Activated T-cell treated with anti-CD3 and anti-CD28 coated beads for 24 hours (primary cell): ENCODE measurements around the gene TSKU.

Experiments used
- DNase-seq: peaks from one replicate; pipeline ENCODE4 v3.0.0-alpha.2; 2020; ENCODE audit warnings: low read depth

Gene TSKU, protein sequence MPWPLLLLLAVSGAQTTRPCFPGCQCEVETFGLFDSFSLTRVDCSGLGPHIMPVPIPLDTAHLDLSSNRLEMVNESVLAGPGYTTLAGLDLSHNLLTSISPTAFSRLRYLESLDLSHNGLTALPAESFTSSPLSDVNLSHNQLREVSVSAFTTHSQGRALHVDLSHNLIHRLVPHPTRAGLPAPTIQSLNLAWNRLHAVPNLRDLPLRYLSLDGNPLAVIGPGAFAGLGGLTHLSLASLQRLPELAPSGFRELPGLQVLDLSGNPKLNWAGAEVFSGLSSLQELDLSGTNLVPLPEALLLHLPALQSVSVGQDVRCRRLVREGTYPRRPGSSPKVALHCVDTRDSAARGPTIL

DNA sequence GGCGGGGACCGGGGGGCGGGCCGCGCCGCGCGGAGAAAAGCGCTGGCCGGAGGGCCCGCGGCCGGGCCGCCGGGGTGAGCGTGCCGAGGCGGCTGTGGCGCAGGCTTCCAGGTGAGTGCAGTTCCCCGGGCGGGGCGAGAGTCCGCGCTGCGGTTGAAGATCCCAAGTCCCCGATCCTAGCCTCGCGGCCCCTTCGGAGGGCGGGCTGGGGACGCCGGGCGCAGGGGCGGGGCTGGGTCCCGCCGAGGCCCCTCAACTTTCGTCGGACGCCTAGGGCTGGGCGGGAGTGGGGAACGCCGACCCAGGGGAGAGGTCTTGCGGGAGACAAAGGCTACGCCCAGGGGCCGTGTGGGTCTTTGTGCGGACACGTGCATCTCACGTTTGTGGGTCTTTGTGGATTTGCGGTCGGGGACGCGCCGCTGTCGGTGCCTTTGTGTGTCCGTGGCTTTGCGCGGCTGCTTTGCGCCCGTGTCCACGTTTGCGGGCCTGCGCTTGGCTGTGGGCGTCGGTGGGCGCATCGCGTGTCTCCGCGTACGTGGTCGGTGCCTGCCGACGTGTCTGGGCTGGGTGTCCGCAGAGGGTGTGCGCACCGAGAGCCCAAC lies at the start of gene TSKU:
Gene TSKU, plus strand, starts transcription at position 63 of the 602 bp plus-strand sequence. CDS start 12,261 bp downstream, outside the sequence.
- DNase-seq = no peak

DNA sequence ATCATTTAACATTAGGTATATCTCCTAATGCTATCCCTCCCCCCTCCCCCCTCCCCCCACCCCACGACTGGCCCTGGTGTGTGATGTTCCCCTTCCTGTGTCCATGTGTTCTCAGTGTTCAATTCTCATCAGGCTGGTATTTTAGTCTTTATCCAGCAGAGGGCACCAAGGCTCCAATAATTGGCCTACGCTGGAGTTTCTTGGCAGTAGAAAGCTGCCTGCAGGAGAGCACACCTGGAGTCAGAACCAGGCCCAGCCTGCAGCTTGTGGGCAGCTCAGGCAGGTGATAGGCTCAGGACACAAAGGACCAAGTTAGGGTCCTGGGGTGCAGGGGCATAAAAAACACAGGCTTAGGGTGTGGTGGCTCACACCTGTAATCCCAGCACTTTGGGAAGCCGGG lies 49.2 kb upstream of the TSKU start:
- peak; percentile 32 for DNase-seq

DNA sequence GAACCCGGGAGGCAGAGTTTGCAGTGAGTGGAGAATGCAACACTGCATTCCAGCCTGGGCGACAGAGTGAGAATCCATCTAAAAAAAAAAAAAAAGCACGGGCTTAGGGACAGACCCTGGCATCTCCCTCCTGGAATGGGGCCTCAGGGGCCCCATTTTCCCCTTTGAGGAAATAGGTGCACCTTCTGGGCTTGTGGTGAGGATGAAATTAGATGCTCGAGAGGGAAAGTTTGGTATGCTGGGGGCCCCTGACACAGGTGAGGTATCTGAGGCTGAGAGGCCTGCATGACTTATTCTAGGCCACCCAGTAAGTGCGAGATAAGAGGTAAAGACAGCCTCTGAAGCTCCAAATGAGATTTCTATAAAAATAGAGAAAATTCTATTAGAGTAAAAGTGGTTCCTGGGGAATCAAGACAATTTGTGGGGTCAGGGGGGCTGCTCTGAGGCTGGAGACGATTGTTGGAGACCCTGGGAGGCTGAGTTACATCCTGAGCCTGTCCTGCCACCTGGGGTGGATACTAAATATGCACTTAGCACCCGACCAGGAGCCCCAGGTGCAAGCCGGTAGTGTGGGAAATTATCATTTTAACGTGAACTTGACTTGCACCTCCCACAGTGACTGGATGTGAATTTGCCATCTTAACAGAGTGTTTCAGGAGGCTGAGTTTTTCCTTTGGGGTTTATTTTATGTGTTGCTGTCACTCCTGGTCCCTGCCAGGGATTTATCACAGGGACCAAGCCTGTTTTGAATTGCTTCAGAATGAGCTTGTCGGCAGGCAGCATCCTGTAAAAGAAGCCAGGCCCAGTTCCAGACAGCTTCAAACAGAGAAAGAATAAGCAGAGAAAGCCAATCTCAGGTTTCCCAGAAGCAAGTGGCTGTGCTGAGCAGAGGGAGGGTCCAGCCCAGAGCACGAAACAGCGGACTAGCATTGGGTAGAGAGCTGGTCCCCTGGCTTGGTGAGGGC lies 48.4 kb upstream of the TSKU start:
- DNase-seq = no peak

DNA sequence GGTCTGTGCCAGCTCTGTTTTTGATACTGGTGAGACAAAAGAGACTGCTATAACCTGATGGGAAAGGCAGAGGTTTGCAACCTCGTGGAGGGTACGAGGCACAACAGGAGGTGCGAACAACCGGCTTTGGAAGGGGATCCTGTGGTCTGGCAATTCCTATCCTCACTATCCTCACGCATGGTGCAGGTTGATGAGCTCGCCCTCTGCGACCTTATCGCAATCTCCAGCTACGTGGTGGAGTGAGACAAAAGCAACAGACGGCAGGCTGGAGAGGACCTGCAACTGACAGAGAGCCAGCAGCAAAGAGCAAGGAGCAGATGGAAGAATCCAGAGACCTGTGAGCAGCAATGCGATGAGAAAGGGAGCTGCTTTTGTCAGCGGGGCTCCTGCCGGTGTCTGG lies 47.3 kb upstream of the TSKU start:
- DNase-seq = no peak

DNA sequence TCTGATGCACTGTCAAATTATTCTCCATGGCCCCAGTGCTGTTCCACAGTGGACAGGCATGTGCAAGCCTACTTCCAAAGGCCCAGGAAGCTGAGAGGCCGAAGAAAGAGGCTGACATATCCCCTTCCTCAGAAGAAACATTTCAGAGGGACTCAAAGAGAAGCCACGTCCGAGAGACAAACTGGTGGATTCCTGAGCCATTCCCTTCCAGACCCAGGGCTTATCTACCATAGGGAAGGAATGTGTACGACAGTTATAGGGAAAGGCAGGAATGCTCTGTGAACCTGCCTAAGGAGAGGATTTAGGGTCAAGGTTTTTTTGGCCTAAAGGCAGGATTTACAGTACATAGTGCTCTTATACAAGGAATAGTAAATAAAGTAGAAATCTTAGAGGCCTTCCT lies 46.9 kb upstream of the TSKU start:
- no peak for DNase-seq

DNA sequence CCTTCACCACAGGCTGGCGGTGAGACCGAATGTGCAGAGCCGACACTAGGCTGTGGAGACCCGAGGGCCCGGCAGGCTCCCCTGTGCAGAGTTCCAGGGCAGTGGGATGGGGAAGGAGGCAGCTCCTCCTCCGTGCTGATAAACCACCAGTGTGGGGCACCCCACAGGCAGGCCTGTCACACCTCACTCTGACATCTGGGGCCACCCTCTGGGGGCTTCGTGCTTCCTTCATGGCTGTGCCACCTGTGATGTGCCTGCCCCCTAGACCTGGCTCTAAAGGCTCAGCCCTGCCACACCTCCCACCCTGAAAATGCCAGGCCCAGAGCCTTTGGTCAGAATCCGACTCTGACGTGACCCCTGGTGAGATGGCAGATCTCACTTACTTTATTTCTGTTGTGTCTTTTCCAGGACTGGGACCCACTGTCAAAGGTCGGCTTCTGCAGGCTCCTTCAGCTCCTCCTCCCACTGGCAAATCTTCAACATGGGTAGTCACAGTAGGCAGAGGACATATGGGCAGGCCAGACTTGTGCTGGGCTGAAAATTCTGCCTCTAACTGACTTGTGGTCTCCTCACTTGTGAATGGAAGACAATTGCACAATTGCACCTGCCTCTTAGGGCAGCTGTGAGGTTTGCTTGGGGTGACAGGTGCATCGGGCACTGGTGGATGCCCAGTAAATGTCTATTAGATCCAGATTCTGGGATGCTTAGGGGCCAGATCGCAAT lies 46.2 kb upstream of the TSKU start:
- no peak for DNase-seq

DNA sequence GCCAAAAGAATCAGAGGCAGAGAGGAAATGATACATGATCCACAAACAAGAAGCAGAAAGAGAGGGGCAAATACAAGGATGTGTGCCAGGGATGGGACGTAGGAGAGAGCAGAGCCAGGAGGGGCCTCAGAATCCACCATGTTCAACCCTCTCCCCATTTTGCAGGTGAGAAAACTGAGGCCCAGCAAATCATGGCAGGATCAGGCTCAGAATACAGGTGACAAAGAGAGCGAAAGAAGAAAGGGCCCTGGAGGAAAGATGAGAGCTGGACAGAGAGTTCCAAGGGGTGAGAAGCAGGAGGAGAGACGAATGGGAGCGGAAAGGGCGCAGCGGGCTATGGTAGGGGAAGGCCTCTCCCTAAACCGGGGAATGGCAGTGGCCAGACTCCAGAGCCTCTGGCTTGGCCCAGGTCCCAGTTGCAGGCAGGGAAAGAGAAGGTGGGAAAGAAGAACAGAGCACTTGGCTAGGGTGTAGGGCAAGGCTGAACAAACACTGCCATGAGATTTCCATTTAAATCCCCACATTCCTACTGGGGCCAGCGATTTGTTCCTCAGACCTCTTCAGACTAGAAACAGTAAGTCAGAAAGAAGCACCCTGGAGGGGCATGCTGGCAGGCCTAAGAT lies 44.4 kb upstream of the TSKU start:
- no peak for DNase-seq

DNA sequence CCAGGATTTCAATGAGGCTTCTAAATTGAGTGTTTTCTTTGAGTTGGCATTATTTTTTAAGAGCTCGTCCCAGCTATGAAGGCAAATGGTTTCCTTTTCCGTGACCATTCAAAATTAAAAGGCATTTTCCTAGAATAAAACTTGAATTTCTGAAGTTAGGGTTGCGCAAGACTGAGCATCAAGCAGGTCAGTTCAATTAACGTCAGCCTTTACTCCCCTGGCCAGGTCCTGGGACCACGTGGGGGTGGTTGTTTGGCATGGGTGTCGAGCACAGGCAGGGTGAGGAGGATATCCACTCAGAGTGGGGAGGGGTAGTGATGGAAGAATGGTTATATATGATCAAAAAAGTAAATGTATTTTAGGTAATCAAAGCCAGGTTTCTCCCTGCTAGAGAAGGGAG lies 43.4 kb upstream of the TSKU start:
- DNase-seq = no peak

DNA sequence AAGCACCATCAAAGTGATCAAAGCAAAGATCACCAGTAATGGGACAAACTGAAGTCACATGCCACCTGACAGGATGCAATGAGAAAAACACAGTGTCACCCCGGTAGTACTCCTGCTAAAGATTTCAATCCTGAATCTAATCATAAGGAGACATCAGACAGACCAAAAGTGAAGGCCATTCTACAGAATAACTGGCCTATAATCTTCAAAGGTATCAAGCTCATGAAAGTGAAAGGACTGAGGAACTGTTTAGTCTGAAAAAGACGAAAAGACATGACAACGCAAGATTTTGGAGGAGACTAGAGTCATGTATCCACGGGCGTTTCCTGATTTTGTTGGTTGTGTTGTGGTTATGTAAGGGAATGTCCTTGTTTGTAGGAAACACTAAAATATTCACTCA lies 42.4 kb upstream of the TSKU start:
- DNase-seq = no peak

DNA sequence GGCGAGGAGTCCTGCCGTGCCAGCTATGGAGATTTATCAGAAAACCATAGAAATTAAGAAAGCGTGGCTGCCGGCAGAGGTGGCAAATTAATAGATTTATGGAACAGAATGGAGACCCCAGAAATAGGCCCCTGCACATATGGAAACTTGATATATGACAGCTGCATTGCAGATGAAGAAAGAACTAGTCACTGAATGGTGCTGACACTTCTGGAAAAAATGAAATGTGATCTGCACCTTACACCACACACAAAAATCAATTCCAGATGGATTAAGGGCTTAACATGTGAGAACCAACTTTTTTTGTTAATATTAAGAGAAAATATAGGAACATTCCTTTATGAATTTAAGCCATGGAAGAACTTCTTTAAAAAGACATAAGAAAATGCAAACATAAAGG lies 40.3 kb upstream of the TSKU start:
- no peak for DNase-seq

DNA sequence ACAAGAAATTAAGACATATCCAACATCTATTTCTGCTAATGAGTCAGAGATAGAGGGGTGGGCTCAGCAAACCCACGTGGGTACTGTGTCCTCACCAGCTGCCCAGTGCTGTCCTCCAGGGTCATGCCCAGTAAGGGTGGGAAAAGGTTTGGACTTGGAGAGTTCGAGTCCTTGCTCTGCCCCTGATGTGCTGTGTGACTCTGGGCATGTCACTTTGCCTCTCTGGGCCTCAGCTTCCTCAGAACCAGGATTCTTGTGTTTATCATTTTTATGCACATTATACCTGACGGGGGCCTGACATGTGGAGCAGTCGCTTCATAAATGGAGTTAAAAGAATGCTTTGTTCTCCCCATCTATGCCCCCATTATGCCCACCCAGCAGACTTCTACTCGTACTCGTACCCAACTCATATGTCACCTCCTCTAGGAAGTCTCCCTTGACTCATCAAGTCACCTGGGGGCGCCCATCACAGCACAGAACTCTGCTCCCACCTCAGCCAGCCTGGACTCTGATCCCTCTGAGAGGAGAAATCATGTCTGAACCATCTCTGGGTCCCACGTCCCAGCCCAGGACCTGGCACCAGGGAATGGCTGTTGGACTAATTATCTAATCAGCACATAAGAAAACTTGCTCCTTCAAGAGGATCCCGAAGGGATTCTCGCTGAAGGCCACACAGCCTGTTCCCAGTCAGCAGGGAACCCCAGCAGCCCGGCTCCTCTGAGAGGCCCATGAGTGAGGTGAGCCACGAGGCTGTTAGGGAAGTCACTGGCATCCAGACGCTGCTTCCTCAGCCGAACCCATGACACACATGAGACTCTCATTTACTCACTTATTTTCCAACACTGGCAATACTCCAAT lies 38.7 kb upstream of the TSKU start:
- DNase-seq = no peak

DNA sequence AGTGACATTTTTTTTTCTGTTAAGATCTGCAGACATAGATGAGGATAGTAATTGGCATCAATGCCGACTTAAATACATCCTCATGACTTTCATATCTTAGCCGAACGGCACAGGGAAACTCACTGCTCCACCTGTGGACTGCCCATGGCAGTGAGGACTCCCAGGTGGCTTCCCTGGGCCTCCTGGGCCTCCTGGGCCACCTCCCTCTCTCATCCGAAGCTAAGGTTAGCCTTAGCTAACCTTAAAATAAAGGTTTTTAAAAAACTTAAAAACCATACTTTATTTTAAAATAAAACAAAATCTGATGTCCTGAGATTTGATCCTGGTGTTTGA lies 38.1 kb upstream of the TSKU start:
- no peak for DNase-seq

DNA sequence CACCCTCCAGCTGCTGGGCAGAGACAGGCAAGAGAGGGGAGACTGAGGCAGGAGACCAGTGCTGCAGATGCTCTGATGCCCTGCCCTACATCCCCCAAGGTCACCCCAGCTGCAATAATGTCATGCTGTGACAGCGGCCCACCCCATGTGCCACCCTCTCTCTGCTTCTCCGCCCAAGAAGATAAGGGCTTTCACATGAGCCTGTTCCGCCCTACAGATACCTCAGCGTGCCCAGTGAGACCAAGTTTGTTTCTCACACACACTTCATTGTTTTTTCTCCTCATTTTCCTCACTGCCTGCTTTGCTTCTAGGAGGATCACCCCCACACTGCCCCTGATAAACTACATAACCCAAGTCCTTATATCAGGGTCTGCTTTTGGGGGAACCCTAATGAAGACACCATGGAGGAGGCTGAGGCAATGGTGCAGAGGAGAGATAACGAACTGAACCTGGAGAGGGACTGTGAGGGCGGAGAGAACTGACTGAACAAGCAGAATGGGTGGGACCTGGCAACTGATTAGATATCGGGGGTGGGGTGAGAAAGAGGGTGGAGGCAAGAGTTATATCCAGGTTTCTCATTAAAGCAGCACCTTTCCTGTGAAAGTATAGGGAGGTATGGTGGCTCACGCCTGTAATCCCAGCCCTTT lies 37.5 kb upstream of the TSKU start:
- DNase-seq = no peak

DNA sequence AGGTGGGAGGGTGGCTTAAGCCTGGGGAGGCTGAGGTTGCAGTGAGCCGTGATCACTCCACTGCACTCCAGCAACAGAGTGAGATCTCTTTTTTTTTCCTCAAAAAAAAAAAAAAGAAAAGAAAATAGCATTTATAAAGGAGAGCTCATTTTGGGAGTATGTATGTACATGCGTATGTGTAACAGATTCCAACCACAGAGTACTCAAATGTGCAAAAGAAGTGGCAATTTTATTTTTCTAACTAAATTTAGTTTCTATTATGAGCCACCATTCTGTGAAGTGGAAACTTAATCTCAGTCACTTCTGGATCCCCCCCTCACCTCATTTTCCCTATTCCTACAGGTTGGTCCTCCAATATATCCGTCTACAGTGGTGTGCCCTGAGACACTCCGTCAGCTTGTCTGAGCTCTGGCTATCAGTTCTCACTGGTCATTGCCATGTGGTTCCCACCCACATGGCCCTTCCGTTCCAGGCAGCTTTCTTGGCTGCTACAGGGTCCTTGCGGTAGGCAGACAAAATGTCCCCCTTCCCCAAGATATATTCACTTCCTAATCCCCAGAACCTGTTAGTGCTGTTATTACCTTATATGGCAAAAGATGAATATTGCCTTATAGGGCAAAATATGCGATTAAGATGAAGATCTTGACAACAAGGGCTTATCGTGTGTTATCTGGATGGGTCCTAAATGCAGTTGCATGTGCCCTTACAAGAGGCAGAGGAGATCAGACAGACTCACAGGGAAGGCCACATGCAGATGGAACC lies 35.8 kb upstream of the TSKU start:
- no peak for DNase-seq

DNA sequence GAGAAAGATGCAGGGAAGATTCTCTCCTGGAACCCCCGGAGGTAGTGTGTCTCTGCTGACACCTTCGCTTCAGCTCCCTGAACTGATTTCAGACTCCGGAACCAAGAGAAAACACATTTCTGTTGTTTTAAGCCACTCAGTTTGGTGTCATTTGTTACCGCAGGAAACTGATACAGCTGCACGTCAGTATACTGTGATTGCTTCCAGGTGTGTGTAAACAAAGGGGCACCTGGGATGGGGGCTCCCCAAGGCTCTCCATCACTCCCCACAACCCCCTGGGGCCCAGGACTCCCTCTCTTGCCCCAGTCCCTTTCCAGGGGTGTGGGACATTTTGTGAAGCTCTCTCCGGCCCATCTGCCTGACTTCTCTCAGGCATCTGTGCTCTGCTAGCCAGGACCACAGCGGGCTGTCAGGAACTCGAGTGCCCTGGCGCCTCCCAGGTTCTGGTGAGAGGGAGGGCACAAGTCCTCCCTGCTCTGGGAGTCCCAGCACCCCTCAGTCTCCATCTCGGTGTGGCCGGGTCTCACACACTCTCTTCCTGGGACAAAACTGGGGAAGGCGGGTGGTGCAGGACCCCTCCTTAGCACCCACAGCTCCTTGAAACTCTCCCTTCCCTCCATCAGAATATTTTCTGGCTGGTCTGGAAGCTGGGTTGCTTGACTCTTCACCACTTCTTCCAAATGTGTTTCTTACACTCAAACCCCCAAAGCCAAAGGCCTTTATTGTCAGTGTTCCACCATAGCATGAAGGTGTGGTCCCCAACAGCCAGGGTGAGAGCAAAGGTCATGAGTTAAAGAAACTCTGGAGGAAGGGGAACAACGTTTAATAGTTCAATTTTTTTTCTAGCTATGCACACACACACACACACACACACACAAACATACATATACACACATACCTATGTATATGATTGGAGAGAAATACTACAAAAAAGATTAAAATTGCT lies 35.0 kb upstream of the TSKU start:
- no peak for DNase-seq

DNA sequence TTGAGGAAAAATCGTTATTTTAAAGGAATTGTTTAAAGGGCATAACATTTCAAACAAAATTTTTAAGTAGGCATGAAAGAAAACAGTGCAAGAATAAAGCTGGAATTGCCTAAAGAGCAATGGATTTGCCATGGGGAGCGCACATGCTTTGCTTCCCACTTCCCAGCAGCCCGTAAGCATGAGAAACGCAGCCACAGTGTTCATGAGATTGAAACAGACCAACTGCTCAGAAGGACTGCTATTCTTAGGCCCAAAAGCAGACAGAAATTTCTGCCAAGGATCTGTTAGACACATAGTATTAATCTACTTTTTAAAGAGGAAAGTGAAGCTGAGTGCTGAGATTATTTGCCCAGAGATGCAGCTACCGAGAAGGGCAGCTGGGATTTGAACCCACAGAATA lies 34.2 kb upstream of the TSKU start:
- no peak for DNase-seq

DNA sequence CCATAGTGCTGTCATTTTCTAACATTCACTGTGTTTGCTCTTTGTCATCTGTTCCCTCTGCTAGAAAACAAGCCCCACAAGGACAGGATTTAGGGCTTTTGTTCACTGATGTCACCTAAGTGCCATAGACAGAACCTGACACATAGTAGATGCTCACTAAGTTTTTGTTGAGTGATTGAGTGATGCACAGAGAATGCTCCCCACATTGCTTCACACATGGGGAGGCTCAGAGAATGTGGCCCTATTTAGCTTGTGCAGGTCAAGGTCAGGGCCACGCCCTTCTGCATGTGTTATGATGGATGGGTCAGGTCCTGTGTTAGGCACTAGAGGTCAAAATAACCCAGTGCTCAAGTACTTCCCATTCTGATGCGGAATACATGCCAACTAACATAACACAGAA lies 33.1 kb upstream of the TSKU start:
- no peak for DNase-seq

DNA sequence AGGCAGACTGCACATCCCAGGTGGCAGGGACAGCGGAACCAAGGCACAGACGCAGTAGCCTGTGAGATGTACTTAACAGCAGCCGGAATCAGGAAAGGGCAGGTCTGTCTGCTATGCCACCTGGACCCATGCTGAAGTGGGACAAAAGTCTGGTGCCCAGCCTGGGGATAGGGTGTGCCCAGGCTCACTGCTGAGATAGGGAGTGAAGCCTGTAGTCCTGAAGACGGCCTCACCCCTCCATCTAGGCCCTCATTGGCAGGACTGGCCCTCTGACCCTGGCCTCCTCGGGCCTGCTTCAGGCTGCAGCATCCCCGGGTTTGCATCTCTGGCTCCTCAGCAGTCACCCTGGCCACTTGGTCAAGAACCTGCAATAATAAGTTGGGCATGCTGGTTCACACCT lies 32.4 kb upstream of the TSKU start:
- DNase-seq = no peak
